ENCODE data around the gene CBFA2T2. TPM values are rescaled to one million over a fixed set of nuclear protein-coding genes. Genes with fewer than 3 reads are reported as not detected.
"Not testable (repeated sequence)": the region's sequence is repeated elsewhere in the genome, so short reads cannot be mapped to it uniquely, and the experiment has no call there.

The CBFA2T2 gene
- total and polyA plus RNA-seq, 2 donors (not counting 3 experiments of a cell fraction or from before 2014, with no cell fraction given), result 10.7 to 12.1 TPM

- CTCF ChIA-PET, result interaction anchor here (1.1 kb wide), 1 partner anchor 9 kb away, joined by 5 read pairs; no protein-coding TSS in a partner anchor
- Histone ChIP-seq H3K27me3 (ENCODE audit: control insufficient read depth in 2 of 2, insufficient read depth in 2 of 2, low read length in 2 of 2) (no peaks in the 10 kb centered on the region), H3K4me3 (replicated peaks in 1 of 3; ENCODE audit: insufficient read depth in 1 of 3, low read depth in 1 of 3, low read length in 3 of 3) (no peak overlapping the region), H3K9ac (replicated peaks; ENCODE audit: extremely low read depth, insufficient read depth, low read length) (no peak overlapping the region), H3K27ac (ENCODE audit: insufficient read depth, low read depth, low read length) (no peak overlapping the region), H4K20me1 (replicated peaks; ENCODE audit: control insufficient read depth, extremely low read depth, insufficient read depth, low read length) (no peaks in the 10 kb centered on the region), H3K4me2 (ENCODE audit: insufficient read depth, low read length) (no peak overlapping the region), H3K79me2 (ENCODE audit: control insufficient read depth, insufficient read depth, low read length) (no peaks in the 10 kb centered on the region), H2AFZ (ENCODE audit: low read depth, low read length) (no peak overlapping the region), H3K9me1 (replicated peaks; ENCODE audit: control insufficient read depth, extremely low read depth, insufficient read depth, low read length) (no peaks in the 10 kb centered on the region), H3K9me3 (replicated peaks; ENCODE audit: control insufficient read depth, insufficient read depth, low read length) (no peaks in the 10 kb centered on the region), H3K4me1 (ENCODE audit: control insufficient read depth, extremely low read depth, insufficient read depth, low read length) (peaks cover 14% of the 10 kb centered on the region), H3K36me3 (ENCODE audit: control insufficient read depth in 2 of 2, extremely low read depth in 1 of 2, insufficient read depth in 2 of 2, low read length in 2 of 2) (no peaks in the 10 kb centered on the region)
- no peak for DNase-seq (ENCODE audit: low read depth, low spot score)
- BruUV-seq (replicated peaks), result no TSS peak
- POLR2A ChIA-PET, result no interaction called here
- intact Hi-C loops (cut with micrococcal nuclease) (loop anchor here (5.0 to 10.0 kb wide), 2 partner anchors 43 to 65 kb away; partner anchors contain the start of gene CBFA2T2), dilution Hi-C loops (cut with MboI; ENCODE audit: extremely low pct_ligation_motif_present, low sequenced_read_pairs) (no loop called here)
- no peak for TF ChIP-seq EZH2 (IDR thresholded peaks at IDR 0.05; ENCODE audit: borderline replicate concordance, low read depth, low read length, severe bottlenecking)
- FAIRE-seq, result no peak
Measured at GRCh38 chr20:33560026-33560425, 70.1 kb downstream of the CBFA2T2 start.

GRCh38 chr20:33561053-33561452 lies 71.2 kb downstream of the CBFA2T2 start:
- H3K4me2 ChIP-seq (ENCODE audit: insufficient read depth, low read length); H3K36me3 ChIP-seq (ENCODE audit: control insufficient read depth in 2 of 2, extremely low read depth in 1 of 2, insufficient read depth in 2 of 2, low read length in 2 of 2); FAIRE-seq; H3K27ac ChIP-seq (ENCODE audit: insufficient read depth, low read depth, low read length); dilution Hi-C loops (cut with MboI; ENCODE audit: extremely low pct_ligation_motif_present, low sequenced_read_pairs); BruUV-seq (replicated peaks); H4K20me1 ChIP-seq (replicated peaks; ENCODE audit: control insufficient read depth, extremely low read depth, insufficient read depth, low read length); H3K9ac ChIP-seq (replicated peaks; ENCODE audit: extremely low read depth, insufficient read depth, low read length); H3K9me3 ChIP-seq (replicated peaks; ENCODE audit: control insufficient read depth, insufficient read depth, low read length); H3K9me1 ChIP-seq (replicated peaks; ENCODE audit: control insufficient read depth, extremely low read depth, insufficient read depth, low read length); H3K4me3 ChIP-seq (replicated peaks in 1 of 3; ENCODE audit: insufficient read depth in 1 of 3, low read depth in 1 of 3, low read length in 3 of 3); POLR2A ChIA-PET; H3K79me2 ChIP-seq (ENCODE audit: control insufficient read depth, insufficient read depth, low read length); CTCF ChIA-PET; H2AFZ ChIP-seq (ENCODE audit: low read depth, low read length); DNase-seq (ENCODE audit: low read depth, low spot score); H3K27me3 ChIP-seq (ENCODE audit: control insufficient read depth in 2 of 2, insufficient read depth in 2 of 2, low read length in 2 of 2): not testable (repeated sequence)
- intact Hi-C loops (cut with micrococcal nuclease), result loop anchor here (5.0 to 10.0 kb wide), 2 partner anchors 44 to 66 kb away; partner anchors contain the start of gene CBFA2T2
- H3K4me1 ChIP-seq (ENCODE audit: control insufficient read depth, extremely low read depth, insufficient read depth, low read length), result peaks cover 11% of the 10 kb centered on the region
